Fibroblast of lung (primary cell): Measurements from ENCODE around the gene MYMK. TPM values are rescaled to one million over a fixed set of nuclear protein-coding genes. Genes with fewer than 3 reads are reported as not detected.

Source experiments
- DNase-seq, 2 donors: peaks; one replicate each; pipeline versions ENCODE4 v3.0.0 to v3.0.0-alpha.2; 2010; ENCODE audit warnings: low read depth in 2 of 2
- H2AFZ ChIP-seq: 2 replicates; pipeline ENCODE4 v1.5.1; 2012; ENCODE audit warnings: low read length, control low read depth, inconsistent platforms
- H3K27ac ChIP-seq: 2 replicates; pipeline ENCODE4 v1.5.1; 2011; ENCODE audit warnings: low read length, control low read depth; ENCODE audit not compliant: insufficient read depth
- H3K27me3 ChIP-seq: 2 replicates; pipeline ENCODE4 v1.5.1; 2011; ENCODE audit warnings: mild to moderate bottlenecking, low read length; ENCODE audit not compliant: control insufficient read depth, insufficient read depth
- H3K36me3 ChIP-seq: 2 replicates; pipeline ENCODE4 v1.5.1; 2011; ENCODE audit warnings: low read length; ENCODE audit not compliant: control insufficient read depth, insufficient read depth
- H3K4me1 ChIP-seq: 2 replicates; pipeline ENCODE4 v1.5.1; 2011; ENCODE audit warnings: low read length; ENCODE audit not compliant: control insufficient read depth, insufficient read depth; ENCODE audit errors: extremely low read depth
- H3K4me2 ChIP-seq: 2 replicates; pipeline ENCODE4 v1.5.1; 2011; ENCODE audit warnings: low read length, control low read depth; ENCODE audit not compliant: insufficient read depth; ENCODE audit errors: extremely low read depth
- H3K4me3 ChIP-seq, 4 experiments: fragments of 200-600 bp in 1 of 4; sonication (generic) in 1 of 4; replicated peaks in 1 of 4; 2 replicates each; pipeline ENCODE4 v1.5.1; 2011 to 2016; ENCODE audit warnings: low read length in 4 of 4, low read depth in 3 of 4, mild to moderate bottlenecking in 3 of 4, control low read depth in 2 of 4, inconsistent platforms in 1 of 4, mixed read lengths in 1 of 4; ENCODE audit not compliant: insufficient read depth in 1 of 4; ENCODE audit errors: control extremely low read depth in 1 of 4
- H3K79me2 ChIP-seq: 2 replicates; pipeline ENCODE4 v1.5.1; 2012; ENCODE audit warnings: mild to moderate bottlenecking, low read length, inconsistent platforms; ENCODE audit not compliant: control insufficient read depth, insufficient read depth
- H3K9ac ChIP-seq: 2 replicates; pipeline ENCODE4 v1.5.1; 2011; ENCODE audit warnings: mild to moderate bottlenecking, low read length, control low read depth; ENCODE audit not compliant: insufficient read depth
- H3K9me3 ChIP-seq: 2 replicates; pipeline ENCODE4 v1.5.1; 2012; ENCODE audit warnings: low read depth, low read length; ENCODE audit not compliant: control insufficient read depth, insufficient read depth
- H4K20me1 ChIP-seq: 2 replicates; pipeline ENCODE4 v1.5.1; 2011; ENCODE audit warnings: low read length; ENCODE audit not compliant: control insufficient read depth, insufficient read depth; ENCODE audit errors: extremely low read depth
- CTCF ChIP-seq, 2 donors: IDR thresholded peaks in 1 of 2; conservative IDR thresholded peaks in 1 of 2; 1 replicate in 1 of 2; 2 replicates in 1 of 2; pipeline ENCODE4 v1.5.1; 2011 to 2012; ENCODE audit warnings: low read length in 2 of 2, control low read depth in 1 of 2, inconsistent platforms in 1 of 2, low read depth in 1 of 2, mild to moderate bottlenecking in 1 of 2
- EZH2 ChIP-seq: IDR thresholded peaks from 2 replicates; pipeline ENCODE4 v1.5.1; 2012; ENCODE audit warnings: low read length, control low read depth, mild to moderate bottlenecking; ENCODE audit errors: missing control alignments
- polyA plus RNA-seq, 2 donors: library from polyadenylated mRNA; depleted of rRNA in 1 of 2; stranded (reverse) in 1 of 2; unstranded in 1 of 2; fragments of >200 nt; gene quantifications; 2 replicates each; pipeline ENCODE4 v1.2.1, GENCODE V29; 2011 to 2012; ENCODE audit warnings: missing spikeins in 1 of 2
- total RNA-seq: library from RNA; depleted of rRNA; stranded (reverse); fragments of >200 nt; gene quantifications from 2 replicates; pipeline ENCODE4 v1.2.1, GENCODE V29; 2014

MYMK gene
- total and polyA plus RNA-seq, 2 donors (not counting 1 experiment from before 2014, with no cell fraction given), result not detected

GRCh38 chr9:133552236-133552635 is 27.5 kb upstream of the MYMK start:
- DNase-seq, result no peak
- Histone ChIP-seq H2AFZ (no peak overlapping the region), H3K36me3 (no peaks in the 10 kb centered on the region), H3K4me3 (no peak overlapping the region), H3K79me2 (no peaks in the 10 kb centered on the region), H3K27me3 (no peaks in the 10 kb centered on the region), H3K27ac (no peak overlapping the region), H3K4me2 (no peak overlapping the region), H3K9ac (no peak overlapping the region), H3K9me3 (no peaks in the 10 kb centered on the region), H3K4me1 (no peaks in the 10 kb centered on the region), H4K20me1 (no peaks in the 10 kb centered on the region)
- TF ChIP-seq EZH2 (no peak), CTCF (conservative IDR thresholded peaks at IDR 0.05 in 1 of 2, IDR thresholded peaks at IDR 0.05 in 1 of 2; ENCODE audit: low read depth in 1 of 2, low read length in 2 of 2) (no peak)

DNA sequence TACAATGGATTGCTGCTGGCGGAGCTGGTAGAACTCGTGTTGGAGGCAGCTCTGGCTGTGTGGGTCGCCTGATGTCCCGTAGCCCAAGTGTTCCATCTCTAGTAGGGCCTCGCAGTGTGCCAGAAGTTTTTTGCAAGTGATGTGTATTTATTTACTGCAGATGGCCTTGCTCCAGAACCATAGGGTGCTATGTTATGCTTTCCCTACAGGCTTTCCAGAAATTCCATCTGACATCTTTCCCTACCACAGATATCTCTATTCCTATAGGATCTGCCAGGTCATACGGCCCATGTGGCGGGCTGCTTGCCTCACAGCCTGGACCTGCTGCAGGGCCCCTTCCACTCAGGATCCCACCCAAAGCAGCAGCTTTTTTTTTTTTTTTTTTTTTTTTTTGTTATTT is 26.7 kb upstream of the MYMK start:
- Histone ChIP-seq H3K4me3 (no peak overlapping the region), H3K9me3 (no peaks in the 10 kb centered on the region), H3K4me2 (no peak overlapping the region), H3K36me3 (no peaks in the 10 kb centered on the region), H3K4me1 (no peaks in the 10 kb centered on the region), H3K27ac (no peak overlapping the region), H3K27me3 (no peaks in the 10 kb centered on the region), H4K20me1 (no peaks in the 10 kb centered on the region), H3K9ac (no peak overlapping the region), H3K79me2 (no peaks in the 10 kb centered on the region), H2AFZ (no peak overlapping the region)
- DNase-seq, result no peak
- TF ChIP-seq CTCF (conservative IDR thresholded peaks at IDR 0.05 in 1 of 2, IDR thresholded peaks at IDR 0.05 in 1 of 2; ENCODE audit: low read depth in 1 of 2, low read length in 2 of 2), result no peak
- no peak for TF ChIP-seq EZH2

- Histone ChIP-seq H3K27ac (no peak overlapping the region), H3K79me2 (no peaks in the 10 kb centered on the region), H3K9me3 (no peaks in the 10 kb centered on the region), H3K27me3 (peaks cover 5% of the 10 kb centered on the region), H2AFZ (no peak overlapping the region), H3K36me3 (no peaks in the 10 kb centered on the region), H3K4me3 (no peak overlapping the region), H3K4me2 (no peak overlapping the region), H3K4me1 (no peaks in the 10 kb centered on the region), H3K9ac (no peak overlapping the region), H4K20me1 (no peaks in the 10 kb centered on the region)
- no peak for DNase-seq
- TF ChIP-seq CTCF (conservative IDR thresholded peaks at IDR 0.05 in 1 of 2, IDR thresholded peaks at IDR 0.05 in 1 of 2; ENCODE audit: low read depth in 1 of 2, low read length in 2 of 2), result no peak
- TF ChIP-seq EZH2, result no peak
These were observed 22.4 kb upstream of the MYMK start for GRCh38 chr9:133547116-133547515.
